Measurements from ENCODE around the gene ITPRID2. TPM values are rescaled to one million over a fixed set of nuclear protein-coding genes. Genes with fewer than 3 reads are reported as not detected.

ITPRID2 gene
- total and polyA plus RNA-seq, 2 donors from 2014 or later = 29.9 to 191 TPM

DNA sequence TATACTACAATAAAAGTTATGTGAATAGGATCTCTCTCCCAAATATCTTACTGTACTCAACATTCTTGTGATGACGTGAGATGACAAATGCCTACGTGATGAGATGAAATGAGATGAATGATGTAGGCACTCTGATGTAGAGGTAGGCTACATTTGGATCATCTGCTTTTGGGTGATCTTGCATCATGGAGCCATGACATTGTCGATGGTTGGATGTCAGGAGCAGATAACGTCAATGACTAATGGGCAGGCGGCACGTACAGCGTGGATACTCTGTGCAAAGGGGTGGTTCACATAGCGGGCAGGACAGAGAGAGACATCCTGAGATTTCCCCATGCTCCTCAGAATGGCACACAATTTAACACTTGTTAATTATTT is 53.4 kb downstream of the ITPRID2 start:
- Histone ChIP-seq H3K4me1 (ENCODE audit: control insufficient read depth in 2 of 3, insufficient read depth in 2 of 3, low read depth in 1 of 3, low read length in 3 of 3) (no peaks in the 10 kb centered on the region), H3K36me3 (ENCODE audit: control insufficient read depth in 2 of 3, insufficient read depth in 3 of 3, low read length in 3 of 3) (no peaks in the 10 kb centered on the region), H3K27me3 (ENCODE audit: control insufficient read depth, insufficient read depth, low read length) (no peaks in the 10 kb centered on the region), H3K9me3 (ENCODE audit: control insufficient read depth in 2 of 3, insufficient read depth in 1 of 3, low read length in 3 of 3) (no peaks in the 10 kb centered on the region), H3K9ac (ENCODE audit: low read length in 3 of 3) (no peak overlapping the region), H3K4me3 (ENCODE audit: low read length in 3 of 3) (no peak overlapping the region), H3K27ac (ENCODE audit: low read depth in 2 of 2, low read length in 2 of 2) (no peak overlapping the region)
- FAIRE-seq = no peak
- DNase-seq = no peak
- intact Hi-C loops (cut with DNase I) = no loop called here
- TF ChIP-seq CTCF (IDR thresholded peaks at IDR 0.05; ENCODE audit: borderline replicate concordance, extremely low read depth, insufficient read depth) = no peak

DNA sequence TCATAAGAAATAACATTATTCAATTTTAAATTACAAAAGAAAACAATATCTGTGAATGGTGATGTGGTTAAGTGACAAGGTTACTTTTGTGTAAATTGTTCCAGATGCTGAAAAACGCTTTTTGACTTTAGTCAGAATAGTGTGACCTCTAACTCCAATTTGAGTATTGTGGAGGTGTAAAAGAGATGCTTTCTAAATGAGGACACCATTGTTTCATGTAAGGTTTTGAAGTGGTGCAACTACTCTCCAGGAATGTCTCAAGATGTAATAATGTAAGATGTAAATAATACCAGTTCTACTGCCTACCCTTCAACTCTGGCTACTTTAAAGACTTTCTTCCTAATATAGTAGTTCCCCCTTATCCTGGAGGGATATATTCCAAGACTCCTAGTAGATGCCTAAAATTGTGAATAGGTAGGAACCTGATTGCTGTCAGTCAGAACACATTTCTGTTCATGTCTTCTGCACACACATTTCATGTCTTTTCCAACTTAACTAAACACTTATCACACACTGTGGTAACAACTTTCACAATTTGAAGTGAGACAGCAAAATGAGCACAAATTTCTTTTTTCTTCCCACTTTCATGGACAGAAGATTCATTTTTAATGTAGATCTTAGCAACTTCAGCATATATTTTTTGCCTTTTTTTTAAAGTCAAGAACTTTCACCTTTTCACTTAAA is 55.1 kb downstream of the ITPRID2 start:
- Histone ChIP-seq H3K4me1 (ENCODE audit: control insufficient read depth in 2 of 3, insufficient read depth in 2 of 3, low read depth in 1 of 3, low read length in 3 of 3) (no peaks in the 10 kb centered on the region), H3K9ac (ENCODE audit: low read length in 3 of 3) (no peak overlapping the region), H3K36me3 (ENCODE audit: control insufficient read depth in 2 of 3, insufficient read depth in 3 of 3, low read length in 3 of 3) (no peaks in the 10 kb centered on the region), H3K9me3 (ENCODE audit: control insufficient read depth in 2 of 3, insufficient read depth in 1 of 3, low read length in 3 of 3) (no peaks in the 10 kb centered on the region), H3K27me3 (ENCODE audit: control insufficient read depth, insufficient read depth, low read length) (no peaks in the 10 kb centered on the region), H3K27ac (ENCODE audit: low read depth in 2 of 2, low read length in 2 of 2) (no peak overlapping the region), H3K4me3 (ENCODE audit: low read length in 3 of 3) (no peak overlapping the region)
- no peak for TF ChIP-seq CTCF (IDR thresholded peaks at IDR 0.05; ENCODE audit: borderline replicate concordance, extremely low read depth, insufficient read depth)
- intact Hi-C loops (cut with DNase I) = no loop called here
- no peak for DNase-seq
- FAIRE-seq = no peak

GRCh38 chr2:181947273-181947672 is 55.7 kb downstream of the ITPRID2 start:
- Histone ChIP-seq H3K27ac (ENCODE audit: low read depth in 2 of 2, low read length in 2 of 2) (no peak overlapping the region), H3K9ac (ENCODE audit: low read length in 3 of 3) (no peak overlapping the region), H3K4me3 (ENCODE audit: low read length in 3 of 3) (no peak overlapping the region), H3K27me3 (ENCODE audit: control insufficient read depth, insufficient read depth, low read length) (no peaks in the 10 kb centered on the region), H3K4me1 (ENCODE audit: control insufficient read depth in 2 of 3, insufficient read depth in 2 of 3, low read depth in 1 of 3, low read length in 3 of 3) (no peaks in the 10 kb centered on the region), H3K9me3 (ENCODE audit: control insufficient read depth in 2 of 3, insufficient read depth in 1 of 3, low read length in 3 of 3) (no peaks in the 10 kb centered on the region), H3K36me3 (ENCODE audit: control insufficient read depth in 2 of 3, insufficient read depth in 3 of 3, low read length in 3 of 3) (no peaks in the 10 kb centered on the region)
- intact Hi-C loops (cut with DNase I) = no loop called here
- TF ChIP-seq CTCF (IDR thresholded peaks at IDR 0.05; ENCODE audit: borderline replicate concordance, extremely low read depth, insufficient read depth) = no peak
- DNase-seq (no peak), FAIRE-seq (no peak)

GRCh38 chr2:181948227-181948626 is 56.7 kb downstream of the ITPRID2 start:
- Histone ChIP-seq H3K9me3 (ENCODE audit: control insufficient read depth in 2 of 3, insufficient read depth in 1 of 3, low read length in 3 of 3) (no peaks in the 10 kb centered on the region), H3K36me3 (ENCODE audit: control insufficient read depth in 2 of 3, insufficient read depth in 3 of 3, low read length in 3 of 3) (no peaks in the 10 kb centered on the region), H3K27me3 (ENCODE audit: control insufficient read depth, insufficient read depth, low read length) (no peaks in the 10 kb centered on the region), H3K9ac (ENCODE audit: low read length in 3 of 3) (no peak overlapping the region), H3K4me3 (ENCODE audit: low read length in 3 of 3) (no peak overlapping the region), H3K27ac (ENCODE audit: low read depth in 2 of 2, low read length in 2 of 2) (no peak overlapping the region), H3K4me1 (ENCODE audit: control insufficient read depth in 2 of 3, insufficient read depth in 2 of 3, low read depth in 1 of 3, low read length in 3 of 3) (no peaks in the 10 kb centered on the region)
- intact Hi-C loops (cut with DNase I) = no loop called here
- FAIRE-seq = no peak
- no peak for TF ChIP-seq CTCF (IDR thresholded peaks at IDR 0.05; ENCODE audit: borderline replicate concordance, extremely low read depth, insufficient read depth)
- no peak for DNase-seq

Measured in kidney (tissue), 14 donors.